ENCODE results near the gene NDUFAF3.

Gene NDUFAF3

GRCh38 chr3:49054344-49054862 lies 32.5 kb downstream of the NDUFAF3 start:
- no peak for DNase-seq (ENCODE audit: low spot score)

GRCh38 chr3:49057268-49057667 lies 35.3 kb downstream of the NDUFAF3 start:
- DNase-seq (ENCODE audit: low spot score) = no peak

GRCh38 chr3:49058011-49058410 lies 36.1 kb downstream of the NDUFAF3 start:
- DNase-seq (ENCODE audit: low spot score) = no peak
